Stimulated activated CD8-positive, alpha-beta memory T cell treated with anti-CD3 and anti-CD28 coated beads, Interleukin-4, amount 100 ng/mL, for 24 hours (primary cell): ENCODE data around the gene TEX51.

Experiments used
- DNase-seq: peaks from one replicate; pipeline ENCODE4 v3.0.0-alpha.2; 2020; ENCODE audit warnings: low read depth

TEX51 gene

GRCh38 chr2:126879348-126880298 lies 19.1 kb upstream of the TEX51 start:
- no peak for DNase-seq

- DNase-seq: no peak
These were observed 18.4 kb upstream of the TEX51 start for GRCh38 chr2:126880324-126880723.

- no peak for DNase-seq
These were observed 17.9 kb upstream of the TEX51 start for GRCh38 chr2:126880817-126881216.

GRCh38 chr2:126881591-126881990 lies 17.1 kb upstream of the TEX51 start:
- DNase-seq: no peak

GRCh38 chr2:126882181-126882580 lies 16.5 kb upstream of the TEX51 start:
- DNase-seq: no peak

GRCh38 chr2:126882736-126883665 lies 15.7 kb upstream of the TEX51 start:
- no peak for DNase-seq

- no peak for DNase-seq
These were observed 15.0 kb upstream of the TEX51 start for GRCh38 chr2:126883666-126884040.

GRCh38 chr2:126884861-126885750 lies 13.6 kb upstream of the TEX51 start:
- DNase-seq: no peak

- no peak for DNase-seq
These were observed 12.9 kb upstream of the TEX51 start for GRCh38 chr2:126885751-126886210.

GRCh38 chr2:126886211-126886915 lies 12.3 kb upstream of the TEX51 start:
- DNase-seq: peak; percentile 32

GRCh38 chr2:126886916-126887280 lies 11.8 kb upstream of the TEX51 start:
- no peak for DNase-seq

- no peak for DNase-seq
These were observed 11.2 kb upstream of the TEX51 start for GRCh38 chr2:126887506-126887905.

- DNase-seq: no peak
These were observed 10.6 kb upstream of the TEX51 start for GRCh38 chr2:126888046-126888445.

- DNase-seq: no peak
These were observed 9.6 kb upstream of the TEX51 start for GRCh38 chr2:126889071-126889470.

- DNase-seq: no peak
These were observed 9.1 kb upstream of the TEX51 start for GRCh38 chr2:126889496-126890135.

GRCh38 chr2:126890136-126890510 lies 8.6 kb upstream of the TEX51 start:
- no peak for DNase-seq

- no peak for DNase-seq
These were observed 7.9 kb upstream of the TEX51 start for GRCh38 chr2:126890551-126891450.

- no peak for DNase-seq
These were observed 6.8 kb upstream of the TEX51 start for GRCh38 chr2:126891681-126892500.

GRCh38 chr2:126893153-126893552 lies 5.5 kb upstream of the TEX51 start:
- no peak for DNase-seq
